HFFc6 (cell line): ENCODE results near the gene REEP1. TPM values are rescaled to one million over a fixed set of nuclear protein-coding genes. Genes with fewer than 3 reads are reported as not detected.
A peak's percentile ranks its signal among the peaks of the same experiment; 100 is the strongest.

ENCODE experiments used
- DNase-seq: peaks from one replicate; pipeline ENCODE4 v3.0.0-alpha.2; 2018
- H3K27ac Mint-ChIP-seq: 2 replicates; pipeline ENCODE4 v1.8.0; 2020; ENCODE audit warnings: mild to moderate bottlenecking, mixed read lengths
- H3K27me3 Mint-ChIP-seq: 2 replicates; pipeline ENCODE4 v1.8.0; 2021; ENCODE audit warnings: mild to moderate bottlenecking, moderate library complexity, mixed read lengths; ENCODE audit not compliant: insufficient read depth
- H3K36me3 Mint-ChIP-seq: 2 replicates; pipeline ENCODE4 v1.8.0; 2021; ENCODE audit warnings: low read depth, mixed read lengths
- H3K4me1 Mint-ChIP-seq: 2 replicates; pipeline ENCODE4 v1.8.0; 2020; ENCODE audit warnings: low read depth, mixed read lengths
- H3K4me3 Mint-ChIP-seq: 2 replicates; pipeline ENCODE4 v1.8.0; 2020; ENCODE audit warnings: mild to moderate bottlenecking, moderate library complexity, mixed read lengths
- H3K9me3 Mint-ChIP-seq: 2 replicates; pipeline ENCODE4 v1.8.0; 2020; ENCODE audit warnings: mild to moderate bottlenecking, mixed read lengths
- total RNA-seq, 6 experiments: library from RNA; stranded (reverse); fragmentation: NEBNext Ultra II Directional; extraction: Animal tissue kit (Norgen Biotek cat#: 25700); gene quantifications; 2 replicates in 1 of 6; 3 replicates in 5 of 6; pipeline ENCODE4 v1.2.3, GENCODE V29; 2021
- TF ChIP-seq, protein P1 (sequence below): fragments of 200-600 bp; sonication (generic); IDR thresholded peaks from 2 replicates; pipeline ENCODE4 v1.5.0; 2021; ENCODE audit warnings: antibody characterized with exemption, mild to moderate bottlenecking

Gene REEP1
- total RNA-seq, 6 experiments from 2014 or later: 0.07 to 0.23 (median 0.15) TPM

DNA sequence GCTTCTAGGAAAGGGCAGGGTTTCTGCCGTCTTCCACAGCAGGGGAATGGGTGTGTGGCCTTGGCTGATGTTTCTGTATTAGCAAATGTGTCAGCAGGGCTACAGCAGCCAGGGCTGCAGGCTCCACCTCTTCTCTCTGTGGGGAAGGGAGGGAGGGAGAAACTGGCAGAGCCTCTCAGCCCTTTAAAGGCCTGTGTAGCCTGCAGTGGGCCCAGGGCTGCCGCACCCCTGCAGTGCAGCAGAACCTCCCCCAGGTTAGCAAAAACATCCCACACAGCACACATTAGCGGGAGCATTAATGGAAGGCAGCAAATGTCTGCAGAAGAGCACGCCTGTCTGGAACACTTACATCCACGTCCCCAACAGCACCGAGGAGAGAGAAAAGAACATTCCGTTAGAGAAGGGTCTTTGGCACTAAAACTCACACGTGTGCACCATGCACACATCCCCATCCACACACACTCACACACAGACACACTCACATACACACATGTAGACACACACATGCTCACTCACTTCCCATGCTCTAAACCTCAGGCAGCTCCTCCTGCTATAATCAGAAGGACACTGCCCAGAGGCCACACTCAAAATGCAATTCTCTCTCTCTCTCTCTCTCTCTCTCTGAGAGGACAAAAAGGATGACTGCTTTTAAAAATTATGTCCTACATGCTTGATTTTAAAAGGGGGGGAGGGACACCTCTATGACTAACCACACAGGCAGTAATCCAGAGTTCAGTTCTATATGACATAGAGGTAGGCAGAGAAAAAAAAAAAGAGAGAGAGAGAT lies 114.1 kb downstream of the REEP1 start:
- H3K27ac Mint-ChIP-seq: peak overlapping the region; percentile 72
- TF ChIP-seq, protein P1, sequence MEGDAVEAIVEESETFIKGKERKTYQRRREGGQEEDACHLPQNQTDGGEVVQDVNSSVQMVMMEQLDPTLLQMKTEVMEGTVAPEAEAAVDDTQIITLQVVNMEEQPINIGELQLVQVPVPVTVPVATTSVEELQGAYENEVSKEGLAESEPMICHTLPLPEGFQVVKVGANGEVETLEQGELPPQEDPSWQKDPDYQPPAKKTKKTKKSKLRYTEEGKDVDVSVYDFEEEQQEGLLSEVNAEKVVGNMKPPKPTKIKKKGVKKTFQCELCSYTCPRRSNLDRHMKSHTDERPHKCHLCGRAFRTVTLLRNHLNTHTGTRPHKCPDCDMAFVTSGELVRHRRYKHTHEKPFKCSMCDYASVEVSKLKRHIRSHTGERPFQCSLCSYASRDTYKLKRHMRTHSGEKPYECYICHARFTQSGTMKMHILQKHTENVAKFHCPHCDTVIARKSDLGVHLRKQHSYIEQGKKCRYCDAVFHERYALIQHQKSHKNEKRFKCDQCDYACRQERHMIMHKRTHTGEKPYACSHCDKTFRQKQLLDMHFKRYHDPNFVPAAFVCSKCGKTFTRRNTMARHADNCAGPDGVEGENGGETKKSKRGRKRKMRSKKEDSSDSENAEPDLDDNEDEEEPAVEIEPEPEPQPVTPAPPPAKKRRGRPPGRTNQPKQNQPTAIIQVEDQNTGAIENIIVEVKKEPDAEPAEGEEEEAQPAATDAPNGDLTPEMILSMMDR: no peak
- DNase-seq: peak; percentile 82
- no peaks in the 10 kb centered on the region for H3K27me3 Mint-ChIP-seq
- no peaks in the 10 kb centered on the region for H3K36me3 Mint-ChIP-seq
- peak overlapping the region; percentile 52 for H3K4me3 Mint-ChIP-seq
- peaks cover 38% of the 10 kb centered on the region for H3K4me1 Mint-ChIP-seq
- no peaks in the 10 kb centered on the region for H3K9me3 Mint-ChIP-seq

DNA sequence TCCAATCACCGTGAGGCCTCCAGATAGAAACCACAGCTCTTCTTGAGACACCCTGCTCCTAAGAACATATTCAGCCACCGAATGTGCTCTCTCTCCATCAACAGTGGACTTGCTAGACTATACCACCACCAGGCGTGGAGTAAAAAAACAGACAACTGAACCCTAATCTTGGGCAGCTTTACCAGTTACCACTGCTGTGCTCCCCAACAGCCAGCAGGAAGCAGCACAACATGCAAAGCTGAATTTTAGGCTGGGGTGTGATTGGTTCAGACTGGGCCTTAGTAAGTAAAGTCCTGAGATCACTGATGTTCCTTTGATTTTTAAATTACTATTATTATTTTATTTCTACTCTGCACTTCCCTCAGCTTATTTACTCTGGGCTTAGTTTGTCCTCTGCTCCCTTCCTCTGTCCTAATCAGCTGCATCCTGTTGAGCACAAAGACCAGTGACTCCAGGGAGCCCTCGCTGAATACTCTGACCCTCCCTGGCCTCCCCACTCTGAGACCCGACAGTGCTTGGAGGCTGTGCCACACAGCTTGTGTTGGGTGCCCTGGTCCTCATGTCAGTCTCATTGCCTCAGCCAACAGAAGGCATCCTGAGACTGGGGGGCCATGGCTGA lies 116.3 kb downstream of the REEP1 start:
- H3K4me3 Mint-ChIP-seq: no peak overlapping the region
- no peak overlapping the region for H3K27ac Mint-ChIP-seq
- no peaks in the 10 kb centered on the region for H3K9me3 Mint-ChIP-seq
- peak; percentile 40 for DNase-seq
- H3K27me3 Mint-ChIP-seq: no peaks in the 10 kb centered on the region
- H3K36me3 Mint-ChIP-seq: no peaks in the 10 kb centered on the region
- peaks cover 60% of the 10 kb centered on the region for H3K4me1 Mint-ChIP-seq
- TF ChIP-seq, protein P1: peak; percentile 87

DNA sequence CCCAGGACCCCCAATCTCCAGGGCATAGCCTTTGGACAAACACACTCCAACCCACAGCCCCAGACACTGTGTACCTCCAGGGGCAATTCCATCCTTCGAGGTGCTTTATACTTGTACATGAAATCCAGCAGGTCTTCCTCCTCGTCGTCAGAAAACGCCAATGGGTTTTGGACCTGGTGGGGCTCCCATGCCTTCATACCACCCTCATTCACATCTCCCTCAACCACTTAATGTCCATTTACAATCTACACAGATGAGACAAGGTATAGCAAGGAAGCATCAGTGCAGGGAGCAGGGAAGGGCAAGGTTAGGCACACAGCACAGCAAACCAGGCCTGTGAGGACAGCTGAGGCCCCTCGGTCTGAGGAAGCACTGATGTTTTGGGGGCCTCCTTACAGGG lies 117.5 kb downstream of the REEP1 start:
- DNase-seq: no peak
- H3K36me3 Mint-ChIP-seq: no peaks in the 10 kb centered on the region
- H3K4me1 Mint-ChIP-seq: peaks cover 72% of the 10 kb centered on the region
- H3K9me3 Mint-ChIP-seq: no peaks in the 10 kb centered on the region
- no peaks in the 10 kb centered on the region for H3K27me3 Mint-ChIP-seq
- no peak overlapping the region for H3K4me3 Mint-ChIP-seq
- H3K27ac Mint-ChIP-seq: no peak overlapping the region
- TF ChIP-seq, protein P1: no peak

DNA sequence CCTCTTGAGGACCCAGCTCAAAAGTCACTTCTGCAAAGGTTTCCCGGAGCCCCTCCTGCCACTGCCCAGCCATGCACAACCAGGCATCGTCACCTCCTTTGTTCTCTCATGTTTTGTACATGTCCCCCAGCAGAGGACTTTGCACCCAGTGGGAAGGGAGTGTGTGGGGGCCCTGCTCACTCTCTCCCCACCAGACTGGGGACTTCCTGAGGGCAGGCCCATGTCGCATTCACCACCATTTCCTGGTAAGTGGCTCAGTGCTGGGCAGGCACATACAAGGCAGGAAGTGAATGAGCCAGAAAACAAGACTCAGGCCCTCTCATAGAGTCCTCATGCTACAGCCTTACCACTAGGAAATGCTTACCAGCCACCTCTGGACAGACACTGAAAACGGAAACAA lies 119.3 kb downstream of the REEP1 start:
- Mint-ChIP-seq H3K9me3 (no peaks in the 10 kb centered on the region), H3K4me3 (no peak overlapping the region; the same call in 1 of the 2 replicates), H3K27ac (peak overlapping the region; percentile 78), H3K27me3 (no peaks in the 10 kb centered on the region; the same call in 1 of the 2 replicates), H3K4me1 (peaks cover 69% of the 10 kb centered on the region), H3K36me3 (peaks cover 12% of the 10 kb centered on the region; the same call in 1 of the 2 replicates)
- TF ChIP-seq, protein P1: no peak
- no peak for DNase-seq

DNA sequence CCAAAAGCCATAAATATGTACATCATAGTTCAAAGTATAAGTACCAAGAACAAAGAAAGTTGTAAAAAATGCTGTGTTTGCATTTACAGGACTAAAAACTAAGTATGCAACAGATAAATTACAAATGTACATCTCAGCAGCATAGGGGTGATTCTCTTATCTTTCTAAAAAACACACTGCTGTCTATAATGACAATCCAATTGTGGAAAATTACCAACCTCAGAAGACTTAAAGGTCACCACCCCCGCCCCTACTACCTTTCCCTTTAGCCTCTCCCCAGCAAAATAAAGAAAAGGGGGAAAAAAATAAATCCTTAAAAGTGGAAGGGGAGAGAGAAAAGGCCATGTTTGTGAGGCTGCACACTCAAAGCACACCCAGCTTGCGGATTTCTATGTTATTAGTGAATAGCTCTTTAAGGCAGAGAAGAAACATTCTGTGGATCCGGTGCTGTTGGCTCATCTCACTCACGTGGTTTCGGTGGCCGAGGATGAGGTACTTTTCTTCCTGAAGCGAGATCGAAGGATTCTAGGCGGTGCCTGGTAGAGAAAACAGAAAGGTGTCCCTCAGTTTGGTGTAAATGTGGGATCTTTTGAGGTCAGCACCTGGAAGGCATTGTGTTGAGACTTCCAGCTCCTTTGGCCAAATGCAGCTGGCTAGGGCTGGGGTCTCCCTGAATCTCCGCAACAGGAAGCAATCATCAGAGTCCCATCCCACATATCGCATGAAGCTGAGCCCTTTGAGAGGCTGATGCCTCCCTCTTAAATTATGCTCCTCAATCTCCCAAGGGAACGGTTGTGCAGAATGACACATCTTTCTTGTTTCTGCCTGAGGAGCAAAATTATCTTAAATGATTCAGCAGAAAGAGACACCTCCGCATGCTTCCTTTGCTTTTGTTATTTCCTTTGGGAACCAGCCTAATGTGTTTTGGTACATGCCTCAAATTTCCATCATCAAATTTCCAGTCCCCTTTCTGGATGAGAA lies 120.6 kb downstream of the REEP1 start:
- Mint-ChIP-seq H3K4me3 (peak overlapping the region; percentile 84), H3K36me3 (peaks cover 17% of the 10 kb centered on the region), H3K4me1 (peaks cover 56% of the 10 kb centered on the region), H3K27me3 (no peaks in the 10 kb centered on the region; the same call in 1 of the 2 replicates), H3K27ac (peak overlapping the region; percentile 96), H3K9me3 (no peaks in the 10 kb centered on the region)
- peak; percentile 72 for DNase-seq
- TF ChIP-seq, protein P1: no peak
